ENCODE data around the gene KRT8. TPM values are rescaled to one million over a fixed set of nuclear protein-coding genes. Genes with fewer than 3 reads are reported as not detected.

The KRT8 gene
- total RNA-seq, 2 donors from 2014 or later = 1,663 to 1,920 TPM

- H3K27me3 Mint-ChIP-seq (ENCODE audit: insufficient read depth) = peaks cover 8% of the 10 kb centered on the region
- no peaks in the 10 kb centered on the region for H3K4me1 ChIP-seq (ENCODE audit: control insufficient read depth, insufficient read depth, low read length)
- peak overlapping the region; percentile 80 for H3K27ac Mint-ChIP-seq
- 17 to 21% methylated on average over 19 to 38 of the region's 38 CpGs for WGBS, 2 experiments (ENCODE audit: insufficient coverage in 1 of 2, insufficient read length in 1 of 2)
- H3K9ac ChIP-seq (ENCODE audit: extremely low read depth, low read length, poor library complexity, severe bottlenecking) = no peak overlapping the region
- no peak overlapping the region for H3K27ac ChIP-seq (ENCODE audit: low read depth, low read length)
- DNase-seq = peak; percentile 97
- no peaks in the 10 kb centered on the region for H3K36me3 ChIP-seq (ENCODE audit: control insufficient read depth, insufficient read depth, low read length)
- H3K27me3 ChIP-seq (ENCODE audit: control insufficient read depth, insufficient read depth, low read length, poor library complexity, severe bottlenecking) = peaks cover 5% of the 10 kb centered on the region
- peak overlapping the region; percentile 45 for H3K4me3 Mint-ChIP-seq
- peaks cover 15% of the 10 kb centered on the region for H3K4me1 Mint-ChIP-seq
- no peak overlapping the region for H3K4me3 ChIP-seq (ENCODE audit: low read length)
- no peaks in the 10 kb centered on the region for H3K9me3 ChIP-seq (ENCODE audit: control insufficient read depth, low read length)
- H3K9me3 Mint-ChIP-seq = no peaks in the 10 kb centered on the region
- H3K36me3 Mint-ChIP-seq (ENCODE audit: low read depth) = no peaks in the 10 kb centered on the region
- peak; percentile 79 for TF ChIP-seq CTCF (conservative IDR thresholded peaks at IDR 0.05)
These were observed 25.2 kb downstream of the KRT8 start for GRCh38 chr12:52879394-52880351.

- Mint-ChIP-seq H3K27me3 (ENCODE audit: insufficient read depth) (peaks cover 13% of the 10 kb centered on the region), H3K9me3 (no peaks in the 10 kb centered on the region), H3K36me3 (ENCODE audit: low read depth) (no peaks in the 10 kb centered on the region), H3K27ac (no peak overlapping the region), H3K4me3 (peak overlapping the region; percentile 45), H3K4me1 (peaks cover 14% of the 10 kb centered on the region)
- no peak for DNase-seq
- Histone ChIP-seq H3K9ac (ENCODE audit: extremely low read depth, low read length, poor library complexity, severe bottlenecking) (no peak overlapping the region), H3K27me3 (ENCODE audit: control insufficient read depth, insufficient read depth, low read length, poor library complexity, severe bottlenecking) (peaks cover 12% of the 10 kb centered on the region), H3K27ac (ENCODE audit: low read depth, low read length) (no peak overlapping the region), H3K4me1 (ENCODE audit: control insufficient read depth, insufficient read depth, low read length) (no peaks in the 10 kb centered on the region), H3K9me3 (ENCODE audit: control insufficient read depth, low read length) (no peaks in the 10 kb centered on the region), H3K4me3 (ENCODE audit: low read length) (no peak overlapping the region), H3K36me3 (ENCODE audit: control insufficient read depth, insufficient read depth, low read length) (no peaks in the 10 kb centered on the region)
- TF ChIP-seq CTCF (conservative IDR thresholded peaks at IDR 0.05) = no peak
- WGBS, 2 experiments (ENCODE audit: insufficient coverage in 1 of 2, insufficient read length in 1 of 2) = 88 to 90% methylated on average over 10 to 17 of the region's 17 CpGs
These were observed 26.1 kb downstream of the KRT8 start for GRCh38 chr12:52878507-52879393.

GRCh38 chr12:52877242-52877641, 27.6 kb downstream of the KRT8 start:
- peaks cover 14% of the 10 kb centered on the region for H3K4me1 Mint-ChIP-seq
- Histone ChIP-seq H3K27me3 (ENCODE audit: control insufficient read depth, insufficient read depth, low read length, poor library complexity, severe bottlenecking) (peaks cover 23% of the 10 kb centered on the region), H3K4me3 (ENCODE audit: low read length) (no peak overlapping the region), H3K9ac (ENCODE audit: extremely low read depth, low read length, poor library complexity, severe bottlenecking) (no peak overlapping the region), H3K9me3 (ENCODE audit: control insufficient read depth, low read length) (no peaks in the 10 kb centered on the region), H3K4me1 (ENCODE audit: control insufficient read depth, insufficient read depth, low read length) (no peaks in the 10 kb centered on the region), H3K36me3 (ENCODE audit: control insufficient read depth, insufficient read depth, low read length) (no peaks in the 10 kb centered on the region), H3K27ac (ENCODE audit: low read depth, low read length) (no peak overlapping the region)
- H3K36me3 Mint-ChIP-seq (ENCODE audit: low read depth) = no peaks in the 10 kb centered on the region
- no peak overlapping the region for H3K27ac Mint-ChIP-seq
- no peak for DNase-seq
- H3K4me3 Mint-ChIP-seq = no peak overlapping the region
- H3K9me3 Mint-ChIP-seq = no peaks in the 10 kb centered on the region
- H3K27me3 Mint-ChIP-seq (ENCODE audit: insufficient read depth) = peaks cover 26% of the 10 kb centered on the region
- TF ChIP-seq CTCF (conservative IDR thresholded peaks at IDR 0.05) = no peak
- 78 to 85% methylated on average over 3 of the region's 3 CpGs for WGBS, 2 experiments (ENCODE audit: insufficient coverage in 1 of 2, insufficient read length in 1 of 2)

All from endodermal cell (in vitro differentiated cells).